ENCODE data around the gene GRID1.

The GRID1 gene

DNA sequence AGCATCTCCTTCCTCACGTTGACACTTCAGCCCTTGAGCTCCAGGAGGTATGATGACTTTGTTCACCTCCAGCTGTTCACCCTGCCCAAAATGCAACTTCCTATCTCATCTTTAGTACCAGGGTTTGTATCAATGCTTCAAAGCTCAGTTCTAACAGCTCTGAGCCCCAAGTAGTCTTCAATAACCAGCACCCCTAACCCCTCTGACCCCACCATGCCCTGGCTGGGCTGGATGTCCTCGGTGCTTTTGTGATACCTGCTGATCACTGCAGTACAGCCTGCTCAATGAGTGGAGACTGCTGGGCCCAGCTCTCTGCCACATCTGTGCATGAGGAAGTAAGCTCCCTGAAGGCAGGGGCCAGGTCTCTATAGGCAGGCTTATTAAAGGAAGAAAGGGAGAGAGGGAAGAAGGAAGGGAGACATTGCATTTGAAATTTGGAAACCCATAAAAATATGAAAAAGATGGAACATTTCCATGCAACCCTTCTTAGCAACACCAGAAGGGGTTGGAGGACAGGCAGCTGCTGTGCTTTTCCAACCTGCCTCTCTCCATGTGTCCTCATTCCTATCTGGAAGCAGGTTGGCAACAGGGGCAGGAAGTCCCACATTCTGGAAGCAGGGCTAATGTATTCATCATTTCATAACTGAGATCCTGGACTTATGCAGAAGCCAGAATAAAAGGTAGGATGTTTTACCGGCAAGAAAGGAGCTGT lies 756.1 kb downstream of the GRID1 start:
- Mint-ChIP-seq H3K4me3 (no peak overlapping the region), H3K36me3 (no peaks in the 10 kb centered on the region), H3K27me3 (no peaks in the 10 kb centered on the region), H3K27ac (no peak overlapping the region), H3K4me1 (peaks cover 3 to 9% of the 10 kb centered on the region in 2 donors), H3K9me3 (no peaks in the 10 kb centered on the region)
- ATAC-seq (replicated peaks) = no peak
- DNase-seq = no peak

DNA sequence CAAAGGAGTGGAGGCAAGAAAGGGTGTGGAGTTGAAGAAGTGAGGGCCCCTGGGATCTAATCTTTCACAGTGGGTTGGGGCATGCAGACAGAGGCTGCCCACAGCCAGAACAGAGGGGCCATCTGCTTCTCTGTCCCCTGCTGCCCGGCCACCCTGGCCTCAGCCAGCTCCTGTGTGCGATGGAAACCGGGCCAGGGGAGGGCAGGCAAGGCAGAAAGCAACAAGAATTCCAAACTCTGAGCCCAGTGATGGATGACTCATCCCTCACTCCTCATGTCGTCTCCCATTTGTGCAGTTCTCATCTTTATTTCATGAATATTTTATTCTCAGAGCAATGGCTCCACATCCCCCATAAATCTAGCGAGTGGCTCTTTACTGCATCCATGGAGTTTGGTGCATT lies 757.1 kb downstream of the GRID1 start:
- Mint-ChIP-seq H3K27ac (no peak overlapping the region), H3K4me1 (peaks cover 3 to 9% of the 10 kb centered on the region in 2 donors), H3K27me3 (no peaks in the 10 kb centered on the region), H3K36me3 (no peaks in the 10 kb centered on the region), H3K4me3 (no peak overlapping the region), H3K9me3 (no peaks in the 10 kb centered on the region)
- ATAC-seq (replicated peaks) (no peak), DNase-seq (no peak)

DNA sequence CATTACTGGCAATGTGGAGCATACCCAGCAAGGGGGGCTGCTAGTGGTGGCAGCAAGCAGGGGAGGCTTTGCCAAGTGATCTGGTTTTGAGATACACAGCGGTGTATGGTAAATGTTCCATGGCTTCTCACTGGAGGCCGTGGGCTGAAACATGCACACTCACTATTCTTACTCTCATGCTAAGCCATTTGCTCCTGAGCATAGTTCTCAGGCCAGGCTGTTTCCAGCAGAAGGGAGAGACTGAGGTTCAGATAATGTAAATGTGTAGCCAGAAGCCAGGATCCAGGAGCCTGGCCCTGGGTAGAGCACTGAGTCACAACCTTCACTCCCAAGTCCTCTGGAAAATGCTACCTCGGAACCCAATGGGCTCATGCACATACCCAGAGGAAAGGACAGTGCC lies 757.9 kb downstream of the GRID1 start:
- peaks cover 3 to 9% of the 10 kb centered on the region in 2 donors for H3K4me1 Mint-ChIP-seq
- H3K27me3 Mint-ChIP-seq = no peaks in the 10 kb centered on the region
- no peaks in the 10 kb centered on the region for H3K9me3 Mint-ChIP-seq
- no peaks in the 10 kb centered on the region for H3K36me3 Mint-ChIP-seq
- no peak overlapping the region for H3K4me3 Mint-ChIP-seq
- ATAC-seq (replicated peaks) = no peak
- no peak overlapping the region for H3K27ac Mint-ChIP-seq
- no peak for DNase-seq

DNA sequence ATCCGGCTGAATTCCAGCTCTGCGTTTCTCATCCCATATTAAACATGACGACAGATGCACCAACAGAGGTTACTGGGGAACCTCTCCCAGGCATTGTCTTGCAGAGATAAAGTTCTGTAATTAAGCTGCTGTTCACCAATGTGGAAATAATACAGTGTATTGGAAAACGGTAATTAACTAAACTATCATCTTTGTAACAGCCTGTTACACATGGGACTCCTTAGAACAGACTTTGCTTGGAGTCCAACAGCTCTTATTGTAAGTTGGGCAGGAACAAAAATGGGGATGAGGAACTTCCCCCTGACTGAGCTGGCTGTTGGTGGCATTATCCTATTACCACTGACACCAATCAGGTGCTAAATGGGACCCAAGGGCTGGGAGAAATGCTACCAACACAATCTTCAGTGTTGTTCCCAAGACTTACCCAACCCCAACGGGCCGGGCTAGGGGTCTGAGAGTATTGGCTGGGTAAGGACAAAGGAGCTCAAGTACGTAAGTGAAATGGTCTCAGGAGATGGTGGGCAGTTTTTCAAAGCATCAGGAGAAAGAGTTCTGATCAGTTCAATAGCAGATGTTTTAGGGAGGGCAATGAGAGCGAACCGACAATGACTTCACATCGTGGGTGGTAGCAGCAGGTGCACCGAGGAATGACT lies 759.4 kb downstream of the GRID1 start:
- no peak overlapping the region for H3K4me3 Mint-ChIP-seq
- H3K9me3 Mint-ChIP-seq = no peaks in the 10 kb centered on the region
- H3K27me3 Mint-ChIP-seq = no peaks in the 10 kb centered on the region
- DNase-seq = no peak
- no peaks in the 10 kb centered on the region for H3K36me3 Mint-ChIP-seq
- no peak overlapping the region for H3K27ac Mint-ChIP-seq
- ATAC-seq (replicated peaks) = no peak
- H3K4me1 Mint-ChIP-seq = peaks cover 2% of the 10 kb centered on the region in 2 donors

DNA sequence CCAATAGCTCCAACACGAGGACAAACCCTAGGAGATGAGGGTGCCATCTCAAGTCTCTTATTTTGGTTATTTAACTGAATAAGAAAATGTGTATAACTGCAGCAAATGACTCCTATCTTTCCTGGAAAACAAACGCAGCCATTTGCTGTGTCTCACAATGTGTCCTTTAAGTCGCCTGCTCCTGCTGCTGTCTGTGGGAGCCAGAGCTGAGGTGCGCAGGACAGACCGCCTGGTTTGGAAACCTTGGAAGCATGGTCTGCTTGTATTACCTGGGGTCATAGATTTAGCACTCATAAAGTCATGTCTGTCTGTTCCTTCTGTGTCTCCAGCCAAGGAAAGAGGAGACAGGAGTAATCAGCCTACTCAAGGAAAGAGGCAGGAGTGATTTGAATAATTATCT lies 760.2 kb downstream of the GRID1 start:
- DNase-seq = no peak
- no peak overlapping the region for H3K27ac Mint-ChIP-seq

DNA sequence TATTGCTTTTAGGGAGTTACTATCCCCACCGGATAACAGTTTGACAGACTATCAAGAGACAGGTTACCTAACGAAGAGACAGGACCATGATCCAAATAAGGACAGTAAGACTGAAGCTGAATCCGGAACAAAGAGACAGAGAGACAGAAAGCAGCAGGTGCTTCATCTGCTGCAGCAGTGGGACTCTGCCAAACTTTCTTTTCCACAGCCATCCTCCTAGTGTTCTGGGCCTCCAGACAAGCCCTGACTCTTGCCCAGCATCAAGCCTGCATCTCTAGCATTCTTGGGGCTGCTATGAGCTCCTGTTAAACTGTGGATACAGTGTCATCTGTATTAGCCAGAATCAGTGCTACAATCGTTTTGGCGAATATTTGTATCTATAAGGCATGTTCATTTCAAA lies 761.7 kb downstream of the GRID1 start:
- H3K9me3 Mint-ChIP-seq = no peaks in the 10 kb centered on the region
- H3K27me3 Mint-ChIP-seq = no peaks in the 10 kb centered on the region
- H3K4me3 Mint-ChIP-seq = no peak overlapping the region
- no peaks in the 10 kb centered on the region for H3K4me1 Mint-ChIP-seq
- H3K27ac Mint-ChIP-seq = no peak overlapping the region
- no peak for ATAC-seq (replicated peaks)
- DNase-seq = no peak
- no peaks in the 10 kb centered on the region for H3K36me3 Mint-ChIP-seq

More for the DNA sequence above, 760.2 kb downstream of the GRID1 start:
- no peaks in the 10 kb centered on the region for H3K36me3 Mint-ChIP-seq
- no peak for ATAC-seq (replicated peaks)
- H3K4me1 Mint-ChIP-seq = no peaks in the 10 kb centered on the region
- H3K9me3 Mint-ChIP-seq = no peaks in the 10 kb centered on the region
- no peak overlapping the region for H3K4me3 Mint-ChIP-seq
- H3K27me3 Mint-ChIP-seq = no peaks in the 10 kb centered on the region

DNA sequence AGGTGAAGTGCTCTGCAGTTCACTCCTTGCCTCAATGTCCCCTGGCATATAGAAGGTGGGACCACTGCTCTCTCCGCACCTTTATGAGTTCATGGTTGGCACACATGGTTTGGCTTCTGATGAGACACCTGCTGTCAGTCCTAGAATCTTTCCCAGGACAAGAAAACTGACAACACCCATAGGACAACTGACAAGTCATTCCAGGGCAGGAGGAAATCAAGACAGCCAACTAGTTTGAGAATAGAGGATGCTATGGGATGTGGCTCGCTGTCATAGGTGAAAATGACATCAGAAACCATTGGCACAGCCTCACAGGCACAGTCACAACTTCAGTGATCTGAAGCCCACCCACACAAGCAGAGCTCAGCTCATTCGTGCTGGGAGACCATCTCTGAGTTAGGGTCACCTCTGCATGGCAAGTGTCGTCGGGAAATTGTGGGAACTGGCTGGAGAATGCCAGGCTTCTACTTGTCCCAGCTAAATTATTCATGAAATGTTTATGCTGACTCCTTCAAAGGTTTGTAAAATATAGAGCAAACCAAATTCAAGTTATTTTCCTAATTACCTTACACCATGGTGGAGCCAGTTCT lies 762.4 kb downstream of the GRID1 start:
- H3K27ac Mint-ChIP-seq = no peak overlapping the region
- ATAC-seq (replicated peaks) (no peak), DNase-seq (no peak)
- H3K4me1 Mint-ChIP-seq = no peaks in the 10 kb centered on the region
- H3K4me3 Mint-ChIP-seq = no peak overlapping the region
- H3K9me3 Mint-ChIP-seq = no peaks in the 10 kb centered on the region
- no peaks in the 10 kb centered on the region for H3K27me3 Mint-ChIP-seq
- no peaks in the 10 kb centered on the region for H3K36me3 Mint-ChIP-seq

DNA sequence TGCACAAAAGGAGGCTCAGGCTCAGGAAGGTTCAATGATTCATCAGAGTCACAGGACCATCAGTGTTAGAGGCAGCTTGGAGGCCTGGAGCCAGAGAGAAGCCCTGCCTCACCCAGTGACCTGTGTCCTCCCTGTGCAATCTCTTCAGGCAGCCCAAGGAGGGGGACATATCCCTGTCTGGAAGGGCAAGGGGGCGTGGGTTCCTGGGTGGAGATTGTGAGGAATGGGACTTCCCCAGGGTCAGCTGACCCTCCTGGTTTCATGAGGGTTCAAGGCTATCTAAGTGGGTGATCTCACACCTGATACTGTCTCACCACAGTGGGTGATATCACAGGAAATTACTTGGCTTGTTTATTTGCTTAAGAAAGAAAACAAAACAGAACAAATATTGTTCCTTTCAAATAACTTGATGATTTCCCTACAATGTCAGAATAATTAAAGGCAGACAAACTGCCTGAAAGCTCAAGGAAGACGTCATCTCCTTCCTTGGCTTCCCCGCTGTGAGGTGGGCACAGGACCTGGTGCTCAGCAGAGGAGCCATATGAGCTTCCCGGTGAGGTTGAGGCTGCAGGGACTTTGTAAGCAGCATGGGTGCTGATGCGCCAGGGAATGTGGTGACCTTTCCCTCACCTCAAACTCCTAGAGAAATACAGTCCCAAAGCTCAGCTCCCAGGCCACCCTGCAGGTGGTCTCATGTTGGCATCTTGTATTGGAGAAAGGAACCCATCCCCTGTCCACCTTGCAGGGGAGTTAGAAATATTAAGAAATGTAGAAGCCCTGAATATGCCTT lies 763.2 kb downstream of the GRID1 start:
- Mint-ChIP-seq H3K4me3 (no peak overlapping the region), H3K9me3 (no peaks in the 10 kb centered on the region), H3K4me1 (no peaks in the 10 kb centered on the region), H3K36me3 (no peaks in the 10 kb centered on the region), H3K27ac (no peak overlapping the region), H3K27me3 (no peaks in the 10 kb centered on the region)
- ATAC-seq (replicated peaks) (no peak), DNase-seq (no peak)

DNA sequence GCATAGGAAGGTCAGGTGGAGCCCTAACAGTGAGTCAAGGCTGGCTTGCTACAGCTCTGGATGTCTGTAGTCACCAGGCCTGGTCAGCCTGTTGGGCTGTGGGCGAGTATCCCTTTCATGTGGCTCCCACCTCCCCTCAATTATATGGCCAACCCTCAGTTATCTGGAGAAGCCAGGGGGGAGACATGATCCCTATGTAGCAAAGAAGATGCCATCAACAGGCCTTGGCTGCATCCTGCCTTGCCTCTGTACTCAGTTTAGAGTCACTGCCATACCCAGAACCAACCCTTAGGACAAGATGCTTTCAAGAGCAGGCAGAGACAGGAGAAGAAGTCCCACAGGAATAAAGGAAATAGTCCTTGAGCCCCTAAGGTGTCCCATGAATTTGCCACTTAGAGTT lies 763.9 kb downstream of the GRID1 start:
- H3K9me3 Mint-ChIP-seq = no peaks in the 10 kb centered on the region
- DNase-seq = no peak

DNA sequence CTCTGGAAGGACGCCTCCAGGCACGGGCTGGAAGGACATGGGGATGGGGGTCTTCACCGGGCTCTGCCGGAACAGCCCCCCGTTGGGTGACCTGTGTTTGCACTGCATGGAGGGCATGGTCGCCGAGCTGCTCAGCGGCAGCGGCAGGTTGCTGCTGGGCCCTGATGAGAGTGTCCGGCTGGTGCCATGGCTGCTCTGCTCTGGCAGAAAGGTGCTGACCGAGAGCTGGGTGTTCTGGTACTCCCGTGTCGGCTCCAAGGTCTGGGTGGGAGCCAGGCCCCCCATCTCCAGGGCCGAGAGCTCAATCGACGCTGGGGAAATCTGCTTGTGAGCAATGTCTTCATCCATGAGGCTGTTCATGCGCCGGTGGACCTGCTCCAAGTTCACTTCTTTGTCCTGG lies 764.3 kb downstream of the GRID1 start:
- H3K9me3 Mint-ChIP-seq = no peaks in the 10 kb centered on the region
- H3K27me3 Mint-ChIP-seq = no peaks in the 10 kb centered on the region
- no peak for DNase-seq
- no peaks in the 10 kb centered on the region for H3K36me3 Mint-ChIP-seq
- no peaks in the 10 kb centered on the region for H3K4me1 Mint-ChIP-seq
- no peak overlapping the region for H3K27ac Mint-ChIP-seq
- no peak for ATAC-seq (replicated peaks)
- H3K4me3 Mint-ChIP-seq = no peak overlapping the region

More for the DNA sequence above, 763.9 kb downstream of the GRID1 start:
- ATAC-seq (replicated peaks) = no peak
- no peak overlapping the region for H3K27ac Mint-ChIP-seq
- H3K4me1 Mint-ChIP-seq = no peaks in the 10 kb centered on the region
- no peaks in the 10 kb centered on the region for H3K27me3 Mint-ChIP-seq
- no peak overlapping the region for H3K4me3 Mint-ChIP-seq
- H3K36me3 Mint-ChIP-seq = no peaks in the 10 kb centered on the region

DNA sequence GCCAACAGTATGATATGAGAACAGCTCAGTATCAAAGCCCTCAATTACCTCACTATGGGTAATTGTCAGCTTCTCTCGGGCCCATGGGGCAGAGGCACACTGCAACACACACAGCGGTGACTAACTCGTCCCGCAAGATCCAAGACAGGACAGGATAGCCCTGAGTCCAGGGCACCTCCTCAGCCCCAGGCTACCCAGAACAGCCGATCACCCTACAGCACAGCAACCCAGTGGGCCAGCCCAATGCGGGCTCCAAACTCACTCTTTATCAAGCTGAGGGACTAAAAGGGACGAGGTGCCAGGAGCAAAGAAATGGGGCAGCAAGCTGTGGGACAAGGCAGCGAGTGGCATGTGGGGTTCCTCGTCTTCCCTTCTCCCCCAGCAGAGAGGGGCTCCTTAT lies 765.1 kb downstream of the GRID1 start:
- no peaks in the 10 kb centered on the region for H3K36me3 Mint-ChIP-seq
- H3K4me3 Mint-ChIP-seq = no peak overlapping the region
- no peak for ATAC-seq (replicated peaks)
- no peaks in the 10 kb centered on the region for H3K27me3 Mint-ChIP-seq
- H3K4me1 Mint-ChIP-seq = no peaks in the 10 kb centered on the region
- H3K9me3 Mint-ChIP-seq = no peaks in the 10 kb centered on the region
- no peak overlapping the region for H3K27ac Mint-ChIP-seq
- DNase-seq = no peak

DNA sequence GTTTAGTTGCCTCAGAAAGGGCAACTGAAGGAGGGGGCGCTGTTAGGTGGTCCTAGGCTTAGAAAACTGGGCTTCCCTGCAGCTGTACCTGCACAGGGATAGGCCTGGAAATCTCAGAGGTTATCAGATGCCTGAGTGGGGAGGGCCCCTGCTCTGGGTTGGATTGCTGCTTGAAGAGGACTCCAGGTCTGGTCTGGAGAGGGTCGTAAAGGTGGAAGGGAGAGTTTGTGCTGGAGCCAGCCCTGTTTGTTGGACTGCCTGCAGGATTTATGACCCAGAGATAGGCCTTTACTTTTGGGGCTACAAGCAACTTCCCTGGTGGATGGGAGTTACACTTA lies 765.9 kb downstream of the GRID1 start:
- Mint-ChIP-seq H3K4me3 (no peak overlapping the region), H3K27ac (no peak overlapping the region), H3K9me3 (no peaks in the 10 kb centered on the region), H3K27me3 (no peaks in the 10 kb centered on the region), H3K36me3 (no peaks in the 10 kb centered on the region), H3K4me1 (no peaks in the 10 kb centered on the region)
- DNase-seq = no peak
- no peak for ATAC-seq (replicated peaks)

DNA sequence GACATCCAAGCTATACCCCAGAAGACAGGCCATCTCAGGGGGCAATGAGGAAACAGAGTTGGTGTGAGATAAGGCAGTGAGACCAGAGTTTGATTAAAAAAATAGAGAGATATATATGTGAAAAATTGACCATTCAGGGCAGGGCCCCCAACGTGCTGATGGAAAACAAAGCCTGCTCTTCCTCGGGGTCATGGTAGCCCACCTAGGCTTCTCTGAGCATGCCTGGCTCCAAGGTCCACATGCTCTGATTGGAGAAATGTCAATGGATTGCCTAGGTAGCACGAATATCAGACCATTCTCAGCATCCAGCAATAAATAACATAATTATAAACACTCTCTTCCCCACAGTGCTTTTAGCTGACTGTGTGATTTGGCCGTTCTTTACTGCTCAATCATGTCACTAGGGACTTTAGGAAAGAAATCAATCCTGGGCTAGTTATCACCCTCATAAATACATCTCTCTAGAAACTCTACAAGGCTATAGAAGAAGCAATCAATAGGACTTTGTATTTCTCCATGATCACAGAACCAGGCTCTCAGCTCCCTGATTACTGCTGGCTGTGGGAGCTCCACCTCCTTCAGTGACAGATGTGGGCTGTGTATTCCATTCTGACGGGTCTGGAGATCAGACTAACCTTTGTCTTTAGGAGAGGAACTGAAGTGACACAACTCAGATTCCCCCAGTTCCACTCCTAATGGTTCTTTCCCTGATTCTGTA lies 766.4 kb downstream of the GRID1 start:
- H3K27ac Mint-ChIP-seq = no peak overlapping the region
- no peaks in the 10 kb centered on the region for H3K4me1 Mint-ChIP-seq
- ATAC-seq (replicated peaks) = no peak
- DNase-seq = no peak
- no peaks in the 10 kb centered on the region for H3K36me3 Mint-ChIP-seq
- no peak overlapping the region for H3K4me3 Mint-ChIP-seq
- H3K9me3 Mint-ChIP-seq = no peaks in the 10 kb centered on the region
- H3K27me3 Mint-ChIP-seq = no peaks in the 10 kb centered on the region

DNA sequence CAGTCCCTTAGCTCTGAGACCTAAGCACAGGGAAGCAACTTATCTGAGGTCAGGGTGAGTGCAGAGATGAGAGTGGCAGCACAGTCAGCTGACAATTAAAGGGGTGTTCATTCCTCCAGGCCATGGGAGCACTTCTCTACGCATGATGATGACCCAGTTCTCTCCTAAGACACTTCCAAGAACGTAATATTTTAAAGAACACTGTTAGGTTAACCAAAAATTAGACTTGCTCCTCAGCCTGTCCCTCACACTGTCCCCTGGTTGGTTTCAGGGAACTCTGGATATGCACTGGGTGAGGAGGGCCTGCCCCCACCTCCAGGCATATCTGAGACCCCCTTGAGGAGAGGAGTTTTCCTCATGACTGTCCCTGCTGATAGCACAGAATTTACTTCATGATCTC lies 767.5 kb downstream of the GRID1 start:
- Mint-ChIP-seq H3K27ac (no peak overlapping the region), H3K4me3 (no peak overlapping the region), H3K27me3 (no peaks in the 10 kb centered on the region), H3K36me3 (no peaks in the 10 kb centered on the region), H3K9me3 (no peaks in the 10 kb centered on the region), H3K4me1 (no peaks in the 10 kb centered on the region)
- ATAC-seq (replicated peaks) (no peak), DNase-seq (no peak)
